ENCODE data around the gene C2CD3.
"Not testable (repeated sequence)": the region's sequence is repeated elsewhere in the genome, so short reads cannot be mapped to it uniquely, and the experiment has no call there.

C2CD3 gene

DNA sequence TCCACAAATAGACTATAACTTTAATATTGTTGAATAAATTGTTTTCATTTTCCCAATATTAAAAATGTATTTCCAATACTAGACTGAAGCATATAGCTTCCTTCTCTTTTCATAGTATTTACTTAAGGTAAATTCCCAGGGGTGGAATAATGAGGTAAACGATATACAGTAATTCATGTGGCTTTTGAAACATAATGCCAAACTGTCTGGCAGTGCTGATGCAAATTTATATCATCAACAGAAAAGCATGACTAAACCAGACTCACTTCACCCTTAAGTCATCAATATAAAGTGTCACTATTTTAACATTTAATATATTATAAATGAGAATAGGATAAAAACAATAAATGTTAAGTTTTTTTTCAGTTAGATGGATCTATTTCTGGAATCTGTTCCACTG, 13.6 kb downstream of the C2CD3 start:
- no peak for DNase-seq (ENCODE audit: low read depth)

GRCh38 chr11:74154620-74155281, 16.1 kb downstream of the C2CD3 start:
- DNase-seq (ENCODE audit: low read depth): no peak

GRCh38 chr11:74153224-74153623, 17.6 kb downstream of the C2CD3 start:
- DNase-seq (ENCODE audit: low read depth): no peak

DNA sequence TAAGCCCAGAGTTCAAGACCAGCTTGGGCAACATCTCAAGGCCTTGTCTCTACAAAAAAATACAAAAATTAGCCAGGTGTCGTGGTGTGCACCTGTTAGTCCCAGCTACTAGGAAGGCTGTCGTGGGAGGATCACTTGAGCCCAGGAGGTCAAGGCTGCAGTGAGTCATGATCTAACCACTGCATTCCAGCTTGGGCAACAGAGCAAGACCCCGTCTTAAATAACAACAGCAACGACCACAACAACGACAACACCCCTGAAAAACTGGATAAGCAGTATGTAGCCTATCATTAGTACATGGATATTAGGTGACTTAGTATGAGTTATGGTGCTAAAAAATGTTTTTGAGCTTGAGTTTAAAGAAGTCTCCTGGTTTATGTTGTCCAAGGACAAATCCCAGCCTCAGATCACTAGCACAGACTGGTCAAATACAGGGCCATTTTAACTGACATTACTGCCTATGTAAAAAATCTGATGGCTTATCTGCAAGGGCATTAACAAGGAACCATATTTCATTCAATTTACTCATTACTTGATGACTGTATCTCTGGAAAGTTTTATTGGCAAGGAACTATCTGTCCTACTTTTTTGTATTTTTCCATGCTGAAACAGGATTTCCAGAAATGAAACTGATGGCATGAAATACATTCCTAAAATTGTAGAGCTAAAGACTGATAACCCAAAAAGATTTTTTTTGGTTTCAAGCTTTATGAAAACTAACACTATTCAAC, 23.4 kb downstream of the C2CD3 start:
- DNase-seq (ENCODE audit: low read depth): no peak

- no peak for DNase-seq (ENCODE audit: low read depth)
Observed at GRCh38 chr11:74144592-74144991, 26.2 kb downstream of the C2CD3 start.

GRCh38 chr11:74142624-74143023, 28.2 kb downstream of the C2CD3 start:
- DNase-seq (ENCODE audit: low read depth): no peak

- DNase-seq (ENCODE audit: low read depth): no peak
Observed at GRCh38 chr11:74141908-74142307, 28.9 kb downstream of the C2CD3 start.

- no peak for DNase-seq (ENCODE audit: low read depth)
Observed at GRCh38 chr11:74141241-74141695, 29.5 kb downstream of the C2CD3 start.

GRCh38 chr11:74139919-74140431, 30.8 kb downstream of the C2CD3 start:
- DNase-seq (ENCODE audit: low read depth): not testable (repeated sequence)

GRCh38 chr11:74139151-74139918, 31.5 kb downstream of the C2CD3 start:
- no peak for DNase-seq (ENCODE audit: low read depth)

DNA sequence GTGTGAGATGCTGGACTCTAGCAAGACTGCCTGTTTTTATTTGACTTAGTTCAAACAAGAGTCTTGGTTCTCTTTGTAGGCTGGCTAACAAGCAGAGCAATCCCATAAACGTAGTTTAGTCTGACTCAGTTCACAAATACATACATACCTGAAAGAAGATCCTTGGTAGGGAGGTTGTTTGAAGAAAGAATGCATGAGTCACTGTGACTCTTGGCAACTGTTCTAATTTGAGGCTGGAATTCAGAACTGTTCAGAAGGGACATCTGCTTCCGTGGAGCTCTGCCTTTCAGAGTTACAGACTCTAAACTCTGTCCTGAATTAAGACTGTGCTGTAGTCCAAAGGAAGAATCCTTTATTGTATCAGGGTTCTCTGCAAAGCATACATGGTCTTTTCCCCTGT, 32.2 kb downstream of the C2CD3 start:
- no peak for DNase-seq (ENCODE audit: low read depth)

- DNase-seq (ENCODE audit: low read depth): no peak
Observed at GRCh38 chr11:74138021-74138420, 32.8 kb downstream of the C2CD3 start.

GRCh38 chr11:74135127-74135840, 35.5 kb downstream of the C2CD3 start:
- no peak for DNase-seq (ENCODE audit: low read depth)

- DNase-seq (ENCODE audit: low read depth): no peak
Observed at GRCh38 chr11:74134661-74135060, 36.1 kb downstream of the C2CD3 start.

DNA sequence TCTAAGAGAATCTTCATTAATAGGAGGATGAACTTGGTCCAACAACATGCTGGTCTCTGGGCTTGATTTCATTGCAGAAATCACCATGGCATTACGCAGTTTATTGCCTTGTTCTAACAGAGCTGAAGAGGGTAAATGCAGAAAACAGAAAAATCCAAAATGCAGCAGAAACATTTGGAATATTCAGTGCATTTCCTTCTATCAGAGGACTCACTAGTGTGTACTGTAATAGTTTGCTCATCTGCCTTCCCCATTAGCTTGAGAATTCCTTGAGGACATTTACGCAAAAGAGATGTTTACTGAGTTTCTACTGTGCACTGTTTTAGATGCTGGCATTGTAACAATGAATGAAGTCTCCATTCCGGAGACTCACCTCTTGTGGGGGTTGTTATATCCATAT, 37.4 kb downstream of the C2CD3 start:
- DNase-seq (ENCODE audit: low read depth): no peak

DNA sequence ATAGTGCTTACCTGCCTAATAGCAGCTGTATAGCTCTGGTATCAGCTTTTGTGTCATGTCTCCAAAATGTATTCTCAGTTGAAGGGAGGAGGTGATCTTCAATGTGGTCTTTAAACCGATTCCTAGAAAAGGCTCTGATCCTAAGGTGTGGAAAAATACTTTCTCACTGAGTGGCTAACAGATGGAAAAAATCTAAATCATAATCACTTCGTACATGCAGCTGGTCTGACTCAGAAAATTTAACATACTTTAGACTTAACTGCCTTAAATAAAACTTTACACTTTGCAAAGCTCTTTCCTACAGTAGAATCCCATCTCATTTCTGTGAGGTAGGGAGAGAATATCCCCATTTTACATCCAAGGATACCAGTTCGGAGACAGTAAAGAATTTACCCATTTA, 38.0 kb downstream of the C2CD3 start:
- DNase-seq (ENCODE audit: low read depth): no peak

GRCh38 chr11:74129121-74129520, 41.7 kb downstream of the C2CD3 start:
- DNase-seq (ENCODE audit: low read depth): not testable (repeated sequence)

DNA sequence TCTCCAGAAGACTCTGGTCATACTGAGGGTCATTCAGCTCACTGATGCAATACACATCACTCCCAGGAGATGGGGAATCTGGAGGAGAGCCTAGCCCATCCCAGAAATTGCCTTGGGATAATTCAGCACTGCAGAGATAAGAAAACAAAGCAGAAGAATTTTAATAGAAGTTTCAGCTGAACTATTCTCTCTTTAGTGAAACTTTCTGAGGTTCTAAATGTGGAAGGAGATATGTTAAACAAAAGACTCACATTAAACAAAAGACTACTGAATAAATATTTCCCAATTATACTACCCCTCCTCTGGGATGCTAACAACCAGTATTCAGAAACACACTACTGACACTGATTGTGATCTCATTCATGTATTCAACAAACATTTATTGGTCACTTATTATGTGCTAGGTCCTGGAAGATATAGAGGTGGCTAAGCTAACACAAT, 47.8 kb downstream of the C2CD3 start:
- DNase-seq (ENCODE audit: low read depth): no peak

DNA sequence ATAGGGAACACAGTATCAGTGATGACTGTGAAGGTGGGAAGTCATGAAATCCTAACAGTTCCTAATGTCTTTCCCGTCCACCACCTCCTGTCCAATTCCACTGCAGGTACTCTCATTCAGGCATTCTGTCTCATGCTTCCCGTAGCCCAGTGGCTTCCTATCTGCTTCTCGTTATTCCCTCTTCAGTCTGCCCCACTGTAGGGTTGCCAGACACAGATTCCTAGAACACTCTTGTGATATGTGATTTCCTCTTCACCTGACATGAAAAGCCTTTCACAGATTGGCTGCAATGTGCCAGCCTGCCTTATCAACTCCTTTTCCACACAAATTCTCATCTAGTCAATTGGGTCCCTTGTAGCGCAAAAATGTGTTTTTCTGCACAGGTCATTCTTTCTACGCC, 49.0 kb downstream of the C2CD3 start:
- DNase-seq (ENCODE audit: low read depth): no peak

DNA sequence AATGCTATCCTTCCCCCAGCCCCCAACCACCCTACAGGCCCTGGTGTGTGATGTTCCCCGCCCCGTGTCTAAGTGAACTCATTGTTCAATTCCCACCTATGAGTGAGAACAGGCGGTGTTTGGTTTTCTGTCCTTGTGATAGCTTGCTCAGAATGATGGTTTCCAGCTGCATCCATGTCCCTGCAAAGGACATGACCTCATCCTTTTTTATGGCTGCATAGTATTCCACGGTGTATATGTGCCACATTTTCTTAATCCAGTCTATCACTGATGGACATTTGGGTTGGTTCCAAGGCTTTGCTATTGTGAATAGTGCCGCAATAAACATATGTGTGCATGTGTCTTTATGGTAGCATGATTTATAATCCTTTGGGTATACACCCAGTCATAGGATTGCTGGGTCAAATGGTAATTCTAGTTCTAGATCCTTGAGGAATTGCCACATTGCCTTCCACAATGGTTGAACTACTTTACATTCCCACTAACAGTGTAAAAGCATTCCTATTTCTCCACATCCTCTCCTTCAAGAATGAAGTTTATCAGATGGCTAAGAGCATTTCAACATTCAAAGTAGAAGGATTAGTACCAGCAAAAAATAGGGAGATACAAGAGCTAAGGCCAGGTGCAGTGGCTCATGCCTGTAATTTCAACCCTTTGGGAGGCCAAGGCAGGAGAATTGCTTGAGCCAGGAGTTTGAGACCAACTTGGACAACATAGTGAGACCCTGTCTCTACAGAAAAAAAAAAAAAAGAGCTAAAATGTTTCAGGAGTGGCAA, 50.4 kb downstream of the C2CD3 start:
- DNase-seq (ENCODE audit: low read depth): not testable (repeated sequence)

DNA sequence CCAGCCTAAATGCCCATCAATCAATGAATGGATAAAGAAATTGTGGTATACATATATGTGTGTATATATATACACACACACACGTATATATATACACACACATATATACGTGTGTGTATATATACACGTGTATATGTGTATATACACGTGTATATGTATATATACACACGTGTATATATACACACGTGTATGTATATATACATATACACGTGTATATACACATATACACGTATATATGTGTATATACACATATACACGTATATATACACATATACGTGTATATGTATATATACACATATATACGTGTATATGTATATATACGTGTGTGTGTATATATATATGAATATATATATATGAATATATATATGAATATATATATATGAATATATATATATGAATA, 54.1 kb downstream of the C2CD3 start:
- DNase-seq (ENCODE audit: low read depth): no peak

Measured in stimulated activated CD8-positive, alpha-beta memory T cell treated with anti-CD3 and anti-CD28 coated beads, Interleukin-15, amount 100 ng/mL, for 24 hours (primary cell).